HG02981 (cell line): ENCODE data around the gene NUP153.
A peak's percentile ranks its signal among the peaks of the same experiment; 100 is the strongest.
"Not testable (repeated sequence)": the region's sequence is repeated elsewhere in the genome, so short reads cannot be mapped to it uniquely, and the experiment has no call there.

ENCODE experiments used
- ATAC-seq: cut with Tn5 transposase; IDR thresholded peaks from one replicate; pipeline ENCODE4 v1.9.1; 2021; ENCODE audit warnings: mild to moderate bottlenecking, moderate library complexity; ENCODE audit not compliant: unreplicated experiment

NUP153 gene

DNA sequence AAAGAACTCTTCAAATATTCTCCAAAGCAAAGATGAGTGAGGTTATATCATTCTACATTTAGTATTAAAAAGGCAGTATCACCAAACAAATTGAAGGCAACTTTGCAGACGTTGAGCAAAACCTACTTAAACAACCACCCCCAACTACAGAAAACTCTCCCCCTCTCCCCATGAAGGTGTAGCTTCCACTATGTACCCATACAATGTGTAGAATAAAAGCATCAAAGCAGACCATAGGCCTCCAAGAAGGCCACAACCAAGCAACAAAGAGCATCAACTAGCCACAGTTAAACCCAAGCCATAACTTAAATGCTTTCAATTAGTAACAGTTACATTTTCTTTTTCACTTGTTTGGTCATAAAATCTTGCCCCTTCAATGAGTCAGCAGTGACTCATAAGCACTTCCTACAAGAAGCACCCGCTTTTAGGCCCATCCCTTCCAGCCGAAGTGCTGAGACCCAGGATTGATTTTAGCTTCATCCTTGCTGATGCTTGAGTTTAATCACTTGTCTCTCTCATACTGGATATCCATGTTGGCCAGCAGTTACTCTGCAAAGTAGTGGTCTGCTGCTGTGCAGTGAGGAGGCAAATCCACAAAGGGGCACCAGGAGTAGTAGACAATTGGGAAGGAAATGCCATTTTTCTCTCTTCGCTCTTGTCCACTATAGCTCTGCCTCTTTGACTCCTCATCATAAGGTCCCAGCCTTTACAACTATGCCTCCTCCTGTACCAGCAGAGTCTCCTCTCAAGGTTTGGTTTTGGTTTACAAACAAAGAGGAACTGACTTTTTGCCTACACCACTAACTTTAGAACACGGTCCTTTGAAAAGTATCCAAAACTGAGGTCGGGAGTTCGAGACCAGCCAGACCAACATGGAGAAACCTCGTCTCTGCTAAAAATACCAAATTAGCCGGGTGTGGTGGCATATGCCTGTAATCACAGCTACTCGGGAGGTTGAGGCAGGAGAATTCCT, 8.4 kb upstream of the NUP153 start:
- ATAC-seq: peak; percentile 92

GRCh38 chr6:17714177-17714576, 7.5 kb upstream of the NUP153 start:
- ATAC-seq: no peak

GRCh38 chr6:17712576-17712975, 5.9 kb upstream of the NUP153 start:
- ATAC-seq: no peak

- no peak for ATAC-seq
Measured at GRCh38 chr6:17710331-17710730, 3.6 kb upstream of the NUP153 start.

GRCh38 chr6:17709476-17709875, 2.8 kb upstream of the NUP153 start:
- ATAC-seq: no peak

DNA sequence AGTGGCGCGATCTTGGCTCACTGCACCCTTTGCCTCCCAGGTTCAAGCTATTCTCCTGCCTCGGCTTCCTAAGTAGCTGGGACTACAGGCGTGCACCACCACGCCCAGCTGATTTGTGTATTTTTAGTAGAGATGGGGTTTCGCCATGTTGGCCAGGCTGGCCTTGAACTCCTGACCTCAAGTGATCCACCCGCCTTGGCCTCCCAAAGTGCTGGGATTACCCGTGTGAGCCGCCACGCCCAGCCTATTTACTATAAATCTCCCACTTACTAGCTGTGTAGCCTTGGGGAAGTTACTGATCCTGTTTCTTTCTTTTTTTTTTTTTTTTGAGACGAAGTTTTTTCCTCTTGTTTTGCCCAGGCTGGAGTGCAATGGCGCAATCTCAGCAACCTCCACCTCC, 1.3 kb upstream of the NUP153 start:
- not testable (repeated sequence) for ATAC-seq

DNA sequence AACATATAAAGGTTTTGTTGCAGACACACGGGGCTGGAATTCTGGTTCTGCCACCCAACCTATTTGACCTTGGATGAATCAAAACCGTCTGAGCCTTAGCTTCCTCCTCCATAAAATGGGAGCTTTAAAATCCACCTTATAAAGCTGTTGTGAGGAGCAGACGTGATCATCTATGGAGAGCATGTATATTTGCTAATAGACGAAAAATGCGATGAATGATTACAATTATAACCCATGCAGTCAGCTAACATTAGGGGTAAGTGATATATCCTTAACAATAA, 586 bp upstream of the NUP153 start:
- ATAC-seq: no peak

- peak; percentile 57 for ATAC-seq
Measured at GRCh38 chr6:17705778-17706579, 746 bp downstream of the NUP153 start.

GRCh38 chr6:17705428-17705777, 1.3 kb downstream of the NUP153 start:
- no peak for ATAC-seq

DNA sequence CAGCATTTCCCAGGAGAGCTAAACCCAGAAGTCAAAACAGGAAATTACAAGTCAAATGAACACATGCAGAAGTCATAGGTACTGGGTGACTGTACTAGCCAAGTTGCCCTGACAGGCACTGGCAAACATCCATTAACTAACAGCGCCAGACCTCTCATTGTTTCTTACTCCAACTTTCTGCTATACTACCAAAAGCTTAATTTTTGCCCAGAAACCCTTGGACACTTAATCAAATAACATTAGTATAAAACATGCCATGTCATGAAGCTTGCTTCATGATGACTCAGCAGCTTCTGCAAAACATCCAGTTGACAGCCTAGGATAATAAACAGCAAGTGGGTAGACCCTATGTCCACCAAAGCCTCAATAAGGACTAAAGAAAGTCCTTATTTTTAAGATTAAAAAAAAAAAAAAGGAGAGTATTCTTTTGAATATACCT, 3.5 kb downstream of the NUP153 start:
- no peak for ATAC-seq

DNA sequence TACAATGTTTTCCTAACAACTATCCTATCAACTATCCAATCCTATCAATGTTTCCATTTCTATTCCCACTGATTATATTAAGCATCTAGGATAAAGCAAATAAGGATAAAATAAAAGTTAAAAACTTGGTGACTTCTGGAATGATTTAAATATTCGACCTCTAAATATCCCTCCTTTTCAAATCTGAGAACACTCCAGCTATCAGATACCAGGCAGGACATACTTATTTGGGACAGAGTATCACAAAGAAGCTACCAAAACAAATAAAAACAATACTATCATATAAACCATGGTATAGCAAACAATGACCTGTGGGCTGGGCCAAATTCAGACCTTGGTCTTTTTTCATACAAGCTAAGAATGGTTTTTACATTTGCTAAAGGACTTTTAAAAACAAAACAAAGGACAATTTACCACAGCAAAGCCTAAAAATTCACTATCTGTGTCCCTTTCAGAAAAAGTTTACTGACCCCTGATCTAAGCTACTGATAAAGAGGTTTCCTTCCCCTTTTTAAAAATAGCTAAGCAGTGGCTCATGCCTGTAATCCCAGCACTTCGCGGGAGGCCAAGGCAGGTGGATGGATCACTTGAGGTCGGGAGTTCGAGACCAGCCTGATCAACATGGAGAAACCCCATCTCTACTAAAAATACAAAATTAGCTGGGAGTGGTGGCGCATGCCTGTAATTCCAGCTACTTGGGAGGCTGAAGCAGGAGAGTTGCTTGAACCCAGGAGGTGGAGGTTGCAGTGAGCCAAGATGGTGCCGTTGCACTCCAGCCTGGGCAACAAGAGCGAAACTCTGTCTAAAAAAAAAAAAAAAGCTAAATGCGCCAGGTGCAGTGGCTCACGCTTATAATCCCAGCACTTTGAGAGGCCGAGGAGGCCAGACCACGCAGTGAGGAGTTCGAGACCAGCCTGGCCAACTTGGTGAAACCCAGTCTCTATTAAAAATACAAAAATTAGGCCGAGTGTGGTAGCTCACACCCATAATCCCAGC, 6.0 kb downstream of the NUP153 start:
- no peak for ATAC-seq

DNA sequence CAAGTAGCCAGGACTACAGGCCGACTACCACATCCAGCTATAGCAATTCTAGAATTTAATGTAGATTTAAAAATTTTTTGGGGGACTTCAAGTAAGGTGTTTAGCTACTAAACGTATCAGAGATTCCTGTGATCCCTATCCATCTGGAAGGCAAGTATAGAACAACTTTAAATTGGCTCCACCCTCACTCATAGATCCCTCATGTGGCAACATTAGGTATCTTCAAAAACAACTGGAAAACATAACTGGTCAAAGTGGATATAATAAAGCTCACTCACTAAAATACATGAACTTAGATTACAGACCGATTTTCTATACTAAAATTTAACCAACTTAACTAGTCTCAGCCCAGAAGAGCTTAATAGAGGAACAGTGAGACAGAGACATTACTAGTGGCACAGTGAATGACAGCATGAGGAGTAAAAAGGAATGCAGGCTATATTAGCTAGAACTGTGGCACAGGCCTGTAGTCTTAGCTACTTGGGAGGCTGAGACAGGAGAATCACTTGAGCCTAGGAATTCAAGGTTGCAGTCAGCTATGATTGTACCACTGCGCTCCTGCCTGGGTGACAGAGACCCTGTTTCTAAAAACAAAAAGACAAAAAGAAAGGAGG, 14.7 kb downstream of the NUP153 start:
- ATAC-seq: no peak

DNA sequence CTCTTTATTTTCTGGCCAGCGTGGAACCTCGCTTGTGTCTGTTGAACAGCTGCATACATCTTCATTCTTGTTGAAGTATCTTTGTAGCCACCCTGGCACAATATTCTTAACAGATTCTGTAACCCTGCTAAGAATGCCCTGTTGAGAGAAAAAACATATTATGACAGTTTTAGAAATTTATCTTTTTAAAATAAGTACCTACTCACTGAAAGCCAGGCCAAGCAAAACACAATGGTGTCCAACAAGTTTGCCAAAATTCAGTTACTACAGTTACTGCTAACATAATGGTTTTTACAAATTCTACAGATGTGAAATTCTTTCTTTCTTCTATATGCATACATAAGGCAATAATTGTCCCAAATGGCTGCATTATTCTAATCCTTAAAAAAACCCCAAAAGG, 18.2 kb downstream of the NUP153 start:
- ATAC-seq: no peak

- ATAC-seq: no peak
Measured at GRCh38 chr6:17687136-17687535, 19.6 kb downstream of the NUP153 start.

DNA sequence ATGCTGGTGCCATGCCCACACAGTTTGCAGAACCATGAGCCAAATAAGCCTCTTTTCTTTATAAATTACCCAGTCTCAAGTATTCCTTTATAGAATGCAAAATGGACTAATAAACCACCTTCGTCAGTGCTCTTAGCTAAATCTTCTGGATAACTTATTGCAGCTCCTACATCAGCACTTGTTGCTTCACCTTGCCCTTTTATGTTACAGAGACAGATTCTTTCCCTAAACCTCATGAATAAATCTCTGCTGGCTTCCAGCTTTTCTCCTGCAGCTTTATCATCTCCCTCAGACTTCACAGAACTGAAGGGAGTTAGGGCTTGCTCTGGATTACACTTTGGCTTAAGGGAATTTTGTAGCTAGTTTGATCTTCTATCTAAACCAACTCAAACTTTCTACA, 22.6 kb downstream of the NUP153 start:
- ATAC-seq: no peak

DNA sequence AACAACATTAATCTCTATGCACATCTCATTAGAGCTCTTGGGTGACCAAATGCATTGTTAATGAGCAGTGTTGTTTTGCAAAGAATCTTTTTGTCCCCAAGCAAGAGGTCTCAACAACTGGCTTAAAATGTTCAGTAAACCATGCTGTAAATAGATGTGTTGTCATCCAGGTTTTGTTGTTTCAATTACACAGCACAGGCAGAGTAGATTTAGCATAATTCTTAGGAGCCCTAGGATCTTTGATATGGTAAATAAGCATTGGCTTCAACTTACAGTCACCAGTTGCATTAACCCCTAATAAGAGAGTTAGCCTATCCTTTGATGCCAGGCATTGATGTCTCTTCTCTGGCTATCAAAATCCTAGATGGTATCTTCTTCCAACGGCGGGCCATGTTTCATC, 23.3 kb downstream of the NUP153 start:
- no peak for ATAC-seq

GRCh38 chr6:17679726-17680125, 27.0 kb downstream of the NUP153 start:
- no peak for ATAC-seq

- ATAC-seq: no peak
Measured at GRCh38 chr6:17677602-17678001, 29.1 kb downstream of the NUP153 start.

DNA sequence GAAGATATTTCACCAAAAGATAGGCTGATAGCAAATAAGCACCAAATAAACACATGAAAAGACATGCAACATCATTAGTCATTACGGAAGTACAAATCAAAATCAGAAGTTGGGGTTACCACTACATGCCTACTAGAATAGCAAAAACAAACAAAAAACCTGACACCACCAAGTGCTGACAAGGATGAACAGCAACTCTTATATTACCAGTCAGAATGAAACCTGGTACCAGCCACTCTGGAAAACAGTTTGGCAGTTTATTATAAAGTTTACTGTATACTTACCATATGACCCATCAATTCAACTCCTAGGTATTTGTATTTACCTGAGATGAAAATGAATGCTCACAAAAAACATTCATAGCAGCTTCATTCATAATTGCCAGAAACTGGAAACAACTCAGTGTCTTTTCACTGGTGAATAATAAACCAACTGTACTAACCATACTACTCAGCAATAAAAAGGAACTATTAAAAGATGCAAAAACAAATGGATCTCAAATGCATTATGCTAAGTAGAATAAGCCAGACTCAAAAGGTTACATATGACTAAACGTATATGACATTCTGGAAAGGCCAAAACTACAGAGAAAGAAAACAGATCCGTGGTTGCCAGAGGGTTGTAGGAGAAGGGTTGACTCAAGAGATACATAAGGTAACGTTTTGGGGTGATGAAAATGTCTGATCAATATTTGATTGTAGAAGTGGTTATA, 33.0 kb downstream of the NUP153 start:
- no peak for ATAC-seq
